PC-9 (cell line): ENCODE data around the gene NID1.

Experiments
- EZH2 ChIP-seq: fragments of 200-600 bp; sonication (generic); IDR thresholded peaks from 2 replicates; pipeline ENCODE4 v1.8.0; 2017; ENCODE audit warnings: antibody characterized with exemption, low read depth
- TF ChIP-seq, protein P1 (sequence below): fragments of 200-600 bp; sonication (generic); conservative IDR thresholded peaks from 2 replicates; pipeline ENCODE4 v1.6.1; 2017; ENCODE audit warnings: mixed run types, antibody characterized with exemption, mild to moderate bottlenecking, moderate library complexity

DNA sequence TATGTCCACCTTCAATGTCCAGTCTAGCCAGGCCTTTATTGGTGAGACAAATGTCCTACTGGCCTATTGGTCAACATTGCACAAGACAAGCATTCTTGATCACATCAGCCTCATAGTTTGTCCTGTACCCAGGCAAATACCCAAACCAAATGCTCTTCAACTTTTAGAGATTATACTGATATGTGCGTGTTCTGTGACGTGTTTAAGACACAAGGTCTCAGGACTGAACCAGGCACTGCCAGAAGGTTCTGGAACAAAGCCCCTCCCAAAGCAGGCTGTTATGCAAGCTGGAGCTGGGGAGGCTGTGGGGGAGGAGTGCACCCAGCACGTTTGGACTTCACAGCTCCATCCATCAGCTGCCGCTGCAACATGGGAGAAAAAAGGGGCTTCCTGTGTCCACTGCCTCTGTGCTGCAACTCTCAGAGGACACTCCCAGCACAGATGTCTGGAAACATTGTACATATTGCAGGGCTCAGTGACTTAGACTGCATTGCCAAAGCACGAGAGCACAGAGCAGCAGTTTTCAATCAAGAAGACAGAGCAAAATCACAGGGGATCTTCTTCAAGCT lies 45.9 kb downstream of the NID1 start:
- TF ChIP-seq, protein P1, sequence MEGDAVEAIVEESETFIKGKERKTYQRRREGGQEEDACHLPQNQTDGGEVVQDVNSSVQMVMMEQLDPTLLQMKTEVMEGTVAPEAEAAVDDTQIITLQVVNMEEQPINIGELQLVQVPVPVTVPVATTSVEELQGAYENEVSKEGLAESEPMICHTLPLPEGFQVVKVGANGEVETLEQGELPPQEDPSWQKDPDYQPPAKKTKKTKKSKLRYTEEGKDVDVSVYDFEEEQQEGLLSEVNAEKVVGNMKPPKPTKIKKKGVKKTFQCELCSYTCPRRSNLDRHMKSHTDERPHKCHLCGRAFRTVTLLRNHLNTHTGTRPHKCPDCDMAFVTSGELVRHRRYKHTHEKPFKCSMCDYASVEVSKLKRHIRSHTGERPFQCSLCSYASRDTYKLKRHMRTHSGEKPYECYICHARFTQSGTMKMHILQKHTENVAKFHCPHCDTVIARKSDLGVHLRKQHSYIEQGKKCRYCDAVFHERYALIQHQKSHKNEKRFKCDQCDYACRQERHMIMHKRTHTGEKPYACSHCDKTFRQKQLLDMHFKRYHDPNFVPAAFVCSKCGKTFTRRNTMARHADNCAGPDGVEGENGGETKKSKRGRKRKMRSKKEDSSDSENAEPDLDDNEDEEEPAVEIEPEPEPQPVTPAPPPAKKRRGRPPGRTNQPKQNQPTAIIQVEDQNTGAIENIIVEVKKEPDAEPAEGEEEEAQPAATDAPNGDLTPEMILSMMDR: no peak
- no peak for TF ChIP-seq EZH2
